C4-2B (cell line): ENCODE results near the gene ZDHHC20.

Experiments
- CTCF ChIP-seq: fragments of 450-650 bp; conservative IDR thresholded peaks from 2 replicates; pipeline ENCODE4 v1.5.1; 2017; ENCODE audit warnings: mild to moderate bottlenecking
- ZFX ChIP-seq: fragments of 450-650 bp; IDR thresholded peaks from 2 replicates; pipeline ENCODE4 v1.6.1; 2017

- TF ChIP-seq CTCF: no peak
- no peak for TF ChIP-seq ZFX
Measured at GRCh38 chr13:21389124-21389523, 70.0 kb downstream of the ZDHHC20 start.
